RWPE1 (cell line): Measurements from ENCODE around the gene FEV.

ENCODE experiments used
- CTCF ChIA-PET: fragments of 350-600 bp; sonication (Branson Sonifier 250); formaldehyde crosslinking; extraction: SDS; loops from one replicate; lab custom pipeline; 2021; lab: Yijun Ruan, JAX
- POLR2A ChIA-PET: fragments of 400-600 bp; formaldehyde crosslinking; extraction: SDS; loops from one replicate; lab custom pipeline; 2020; ENCODE audit warnings: antibody characterized with exemption; ENCODE audit not compliant: low non-redundant PET; lab: Yijun Ruan, JAX
- DNase-seq: peaks from one replicate; pipeline ENCODE4 v3.0.0; 2012; ENCODE audit warnings: low spot score
- H3K27ac ChIP-seq: fragments of 450-650 bp; 2 replicates; pipeline ENCODE4 v1.5.1; 2017
- CTCF ChIP-seq: fragments of 450-650 bp; conservative IDR thresholded peaks from 2 replicates; pipeline ENCODE4 v1.5.1; 2017; ENCODE audit warnings: low read depth, mild to moderate bottlenecking

FEV gene

GRCh38 chr2:218988650-218989049, 3.7 kb upstream of the FEV start:
- POLR2A ChIA-PET, result no interaction called here
- no peak for DNase-seq
- no peak overlapping the region for H3K27ac ChIP-seq
- CTCF ChIA-PET, result interaction anchor here (7.7 kb wide), 1 partner anchor 9 kb away, joined by 53 read pairs; no protein-coding TSS in a partner anchor
- TF ChIP-seq CTCF, result no peak

- POLR2A ChIA-PET, result no interaction called here
- TF ChIP-seq CTCF, result no peak
- CTCF ChIA-PET, result interaction anchor here (1.1 kb wide), 1 partner anchor 112 kb away, joined by 3 read pairs; no protein-coding TSS in a partner anchor
- no peak for DNase-seq
- H3K27ac ChIP-seq, result no peak overlapping the region
These were observed 3.2 kb upstream of the FEV start for GRCh38 chr2:218988164-218988563.

GRCh38 chr2:218986148-218986761, 1.3 kb upstream of the FEV start:
- POLR2A ChIA-PET, result no interaction called here
- CTCF ChIA-PET, result no interaction called here
- TF ChIP-seq CTCF, result no peak
- H3K27ac ChIP-seq, result no peak overlapping the region
- DNase-seq, result no peak

GRCh38 chr2:218985325-218986091, 524 bp upstream of the FEV start:
- no peak for DNase-seq
- H3K27ac ChIP-seq, result no peak overlapping the region
- CTCF ChIA-PET, result no interaction called here
- POLR2A ChIA-PET, result no interaction called here
- no peak for TF ChIP-seq CTCF

- CTCF ChIA-PET, result interaction anchor here (0.7 to 1.1 kb wide), 2 partner anchors 24 to 107 kb away, joined by 3 read pairs; no protein-coding TSS in a partner anchor
- POLR2A ChIA-PET, result no interaction called here
- no peak overlapping the region for H3K27ac ChIP-seq
- TF ChIP-seq CTCF, result no peak
- DNase-seq, result no peak
These were observed 554 bp downstream of the FEV start for GRCh38 chr2:218984239-218985020.

GRCh38 chr2:218983934-218984238, 1.1 kb downstream of the FEV start:
- DNase-seq, result no peak
- CTCF ChIA-PET, result interaction anchor here (1.0 to 2.6 kb wide), 3 partner anchors 11 to 107 kb away, joined by 3 to 9 read pairs (median 3); no protein-coding TSS in a partner anchor
- no peak for TF ChIP-seq CTCF
- no peak overlapping the region for H3K27ac ChIP-seq
- POLR2A ChIA-PET, result interaction anchor here (0.7 kb wide), 1 partner anchor 19 kb away, joined by 6 read pairs; no protein-coding TSS in a partner anchor
